MM.1S (cell line): ENCODE results near the gene BRPF3.

ENCODE experiments used
- DNase-seq: peaks from one replicate; pipeline ENCODE4 v3.0.0-alpha.2; 2015
- H2AFZ ChIP-seq: fragments of 300-600 bp; sonication (generic); 2 replicates; pipeline ENCODE4 v1.6.0; 2016; ENCODE audit warnings: antibody characterized with exemption, low read length
- H3F3A ChIP-seq: fragments of 300-600 bp; sonication (generic); 2 replicates; pipeline ENCODE4 v1.6.1; 2016; ENCODE audit warnings: mild to moderate bottlenecking, antibody characterized with exemption, low read length, moderate library complexity, mixed read lengths; ENCODE audit not compliant: insufficient read depth
- H3K27ac ChIP-seq: fragments of 300-600 bp; sonication (generic); 2 replicates; pipeline ENCODE4 v1.5.1; 2016; ENCODE audit warnings: mild to moderate bottlenecking, low read length
- H3K27me3 ChIP-seq: fragments of 300-600 bp; sonication (generic); replicated peaks from 2 replicates; pipeline ENCODE4 v1.6.0; 2016; ENCODE audit warnings: low read length; ENCODE audit not compliant: insufficient read depth
- H3K36me3 ChIP-seq: fragments of 300-600 bp; sonication (generic); replicated peaks from 2 replicates; pipeline ENCODE4 v1.6.1; 2016; ENCODE audit warnings: mild to moderate bottlenecking, low read length, mixed read lengths; ENCODE audit not compliant: insufficient read depth
- H3K4me1 ChIP-seq: fragments of 300-600 bp; sonication (generic); 2 replicates; pipeline ENCODE4 v1.6.1; 2016; ENCODE audit warnings: low read length, mixed read lengths
- H3K4me2 ChIP-seq: fragments of 300-600 bp; sonication (generic); 2 replicates; pipeline ENCODE4 v1.6.0; 2016; ENCODE audit warnings: low read depth, low read length
- H3K4me3 ChIP-seq: fragments of 300-600 bp; sonication (generic); 2 replicates; pipeline ENCODE4 v1.5.1; 2016; ENCODE audit warnings: low read length, mixed read lengths
- H3K79me2 ChIP-seq: fragments of 300-600 bp; sonication (generic); 2 replicates; pipeline ENCODE4 v1.6.1; 2016; ENCODE audit warnings: mixed run types, low read length, mixed read lengths
- H3K9ac ChIP-seq: fragments of 300-600 bp; sonication (generic); 2 replicates; pipeline ENCODE4 v1.6.1; 2016; ENCODE audit warnings: low read length, mixed read lengths
- H3K9me2 ChIP-seq: fragments of 300-600 bp; sonication (generic); replicated peaks from 2 replicates; pipeline ENCODE4 v1.6.1; 2016; ENCODE audit warnings: mild to moderate bottlenecking, low read length, mixed read lengths; ENCODE audit not compliant: insufficient read depth
- H3K9me3 ChIP-seq: fragments of 300-600 bp; sonication (generic); replicated peaks from 2 replicates; pipeline ENCODE4 v1.6.1; 2016; ENCODE audit warnings: mild to moderate bottlenecking, low read length, mixed read lengths; ENCODE audit not compliant: insufficient read depth
- H4K20me1 ChIP-seq: fragments of 300-600 bp; sonication (generic); 2 replicates; pipeline ENCODE4 v1.6.1; 2016; ENCODE audit warnings: mild to moderate bottlenecking, low read length, moderate library complexity, mixed read lengths; ENCODE audit not compliant: insufficient read depth
- CTCF ChIP-seq: fragments of 300-600 bp; sonication (generic); IDR thresholded peaks from 2 replicates; pipeline ENCODE4 v1.5.1; 2016; ENCODE audit warnings: antibody characterized with exemption, low read length, mixed read lengths
- EZH2 ChIP-seq: fragments of 300-600 bp; sonication (generic); optimal IDR thresholded peaks from 2 replicates; pipeline ENCODE3; 2017; ENCODE audit warnings: low read depth, mild to moderate bottlenecking, antibody characterized with exemption, low read length, mixed read lengths
- EZH2phosphoT487 ChIP-seq: fragments of 300-600 bp; sonication (generic); IDR thresholded peaks from 2 replicates; pipeline ENCODE4 v1.6.1; 2018; ENCODE audit warnings: antibody characterized with exemption, low read length

Gene BRPF3

GRCh38 chr6:36273067-36273466 is 76.5 kb downstream of the BRPF3 start:
- no peaks in the 10 kb centered on the region for H3K9me3 ChIP-seq
- no peaks in the 10 kb centered on the region for H4K20me1 ChIP-seq
- no peaks in the 10 kb centered on the region for H3K9me2 ChIP-seq

GRCh38 chr6:36273802-36274514 is 77.4 kb downstream of the BRPF3 start:
- Histone ChIP-seq H4K20me1 (no peaks in the 10 kb centered on the region), H3F3A (no peaks in the 10 kb centered on the region), H3K4me3 (no peak overlapping the region), H2AFZ (no peak overlapping the region), H3K4me1 (no peaks in the 10 kb centered on the region), H3K9me3 (no peaks in the 10 kb centered on the region), H3K27me3 (no peaks in the 10 kb centered on the region), H3K9ac (no peak overlapping the region), H3K9me2 (no peaks in the 10 kb centered on the region), H3K36me3 (no peaks in the 10 kb centered on the region), H3K27ac (no peak overlapping the region), H3K79me2 (no peaks in the 10 kb centered on the region), H3K4me2 (no peak overlapping the region)
- no peak for DNase-seq
- TF ChIP-seq EZH2phosphoT487 (no peak), EZH2 (no peak), CTCF (no peak)

More at GRCh38 chr6:36273067-36273466, 76.5 kb downstream of the BRPF3 start:
- Histone ChIP-seq H3K4me3 (no peak overlapping the region), H3K79me2 (no peaks in the 10 kb centered on the region), H3K4me1 (no peaks in the 10 kb centered on the region), H3K36me3 (no peaks in the 10 kb centered on the region), H3K4me2 (no peak overlapping the region), H2AFZ (no peak overlapping the region), H3K9ac (no peak overlapping the region), H3K27ac (no peak overlapping the region), H3K27me3 (no peaks in the 10 kb centered on the region), H3F3A (no peaks in the 10 kb centered on the region)
- TF ChIP-seq EZH2, result no peak
- DNase-seq, result no peak

GRCh38 chr6:36276581-36277536 is 80.3 kb downstream of the BRPF3 start:
- no peaks in the 10 kb centered on the region for H3K36me3 ChIP-seq
- TF ChIP-seq CTCF (no peak), EZH2 (no peak), EZH2phosphoT487 (no peak)
- H3K27ac ChIP-seq, result no peak overlapping the region
- no peak overlapping the region for H2AFZ ChIP-seq
- H3K79me2 ChIP-seq, result no peaks in the 10 kb centered on the region
- H4K20me1 ChIP-seq, result no peaks in the 10 kb centered on the region
- no peak overlapping the region for H3K4me2 ChIP-seq
- H3F3A ChIP-seq, result no peaks in the 10 kb centered on the region
- DNase-seq, result no peak
- no peak overlapping the region for H3K9ac ChIP-seq
- H3K4me3 ChIP-seq, result no peak overlapping the region
- H3K4me1 ChIP-seq, result no peaks in the 10 kb centered on the region
- H3K27me3 ChIP-seq, result no peaks in the 10 kb centered on the region
- H3K9me3 ChIP-seq, result no peaks in the 10 kb centered on the region
- H3K9me2 ChIP-seq, result no peaks in the 10 kb centered on the region
